Ovary (tissue), 9 donors: ENCODE results near the gene USH2A. TPM values are rescaled to one million over a fixed set of nuclear protein-coding genes. Genes with fewer than 3 reads are reported as not detected.

Source experiments
- DNase-seq, 5 donors: peaks; one replicate each; pipeline ENCODE4 v3.0.0-alpha.2; 2019 to 2020
- H3K27ac ChIP-seq, 2 donors: fragments of 200-600 bp; one replicate each; pipeline versions ENCODE4 v1.5.1 to v1.8.0; 2019 to 2022
- H3K27me3 ChIP-seq: fragments of 200-600 bp; one replicate; pipeline ENCODE4 v1.8.0; 2022
- H3K36me3 ChIP-seq: fragments of 200-600 bp; sonication (generic); one replicate; pipeline ENCODE4 v1.5.1; 2019
- H3K4me1 ChIP-seq: one replicate; pipeline ENCODE4 v1.8.1; 2013; ENCODE audit warnings: mild to moderate bottlenecking, moderate library complexity; ENCODE audit not compliant: insufficient read depth
- H3K4me3 ChIP-seq: fragments of 200-600 bp; sonication (generic); one replicate; pipeline ENCODE4 v1.5.1; 2017
- H3K9me3 ChIP-seq, 2 donors: fragments of 200-600 bp in 1 of 2; sonication (generic) in 1 of 2; one replicate each; pipeline versions ENCODE4 v1.5.1 to v1.8.1; 2013 to 2019; ENCODE audit warnings: mild to moderate bottlenecking in 1 of 2, moderate library complexity in 1 of 2
- EP300 ChIP-seq: sonication (generic); formaldehyde crosslinking; IDR thresholded peaks from one replicate; pipeline ENCODE4 v1.6.1; 2017; ENCODE audit warnings: antibody characterized with exemption
- POLR2A ChIP-seq: fragments of 450-650 bp; IDR thresholded peaks from one replicate; pipeline ENCODE4 v1.6.1; 2017; ENCODE audit warnings: antibody characterized with exemption, mild to moderate bottlenecking, moderate library complexity
- WGBS, 3 donors: extraction: QIAGEN DNeasy Blood & Tissue Kit in 1 of 3; methylation state at CpG; one replicate each; pipeline versions ENCODE4 v1.1.5 to v1.1.7; 2013 to 2017; 5-methylcytosine and 5-hydroxymethylcytosine counted together
- intact Hi-C, 4 donors: fragments of 100-400 bp; cut with DNase I; formaldehyde crosslinking; loops; one replicate each; pipeline versions ENCODE4 v1.11.0 to v1.15.1; 2022 to 2023
- polyA plus RNA-seq, 2 donors: library from polyadenylated mRNA; stranded (reverse); fragments of 200-250 nt in 1 of 2; fragments of 350-450 nt in 1 of 2; fragmentation: Illumina TruSeq in 1 of 2; extraction: RNeasy Lipid Tissue Mini Kit (QIAGEN cat#74804) in 1 of 2; gene quantifications; one replicate each; pipeline ENCODE4 v1.2.3, GENCODE V29; 2013 to 2014
- total RNA-seq, 7 donors: library from RNA; depleted of rRNA in 2 of 7; stranded (reverse); fragments of >200 nt in 2 of 7; fragmentation: NEBNext Ultra II Directional in 3 of 7; extraction: Animal tissue kit (Norgen Biotek cat#: 25700) in 3 of 7; gene quantifications; one replicate each; pipeline versions ENCODE4 v1.1.0 to v1.2.4, GENCODE V29; 2016 to 2023
- TF ChIP-seq, protein P1 (sequence below), 3 donors: fragments of 450-650 bp in 2 of 3; fragments of 200-600 bp in 1 of 3; IDR thresholded peaks; one replicate each; pipeline versions ENCODE4 v1.5.1 to v1.8.0; 2016 to 2022; ENCODE audit warnings: antibody characterized with exemption in 3 of 3, mild to moderate bottlenecking in 1 of 3
- donor health status: DM: no; HTN: no; CAD: no; lungs with moderate emphysema.
- donor health status: DM: no; HTN: no; CAD: no.
- donor health status: Bipolar disorder and iron deficiency.
- donor health status: DM: yes; HTN: yes; CAD: no.
- donor health status: DM: no; HTN: no; CAD: no.
- donor health status: DM: yes; HTN: yes; CAD: no.

The USH2A gene
- total and polyA plus RNA-seq, 9 donors, result 0.01 to 0.11 TPM; not detected in 7

DNA sequence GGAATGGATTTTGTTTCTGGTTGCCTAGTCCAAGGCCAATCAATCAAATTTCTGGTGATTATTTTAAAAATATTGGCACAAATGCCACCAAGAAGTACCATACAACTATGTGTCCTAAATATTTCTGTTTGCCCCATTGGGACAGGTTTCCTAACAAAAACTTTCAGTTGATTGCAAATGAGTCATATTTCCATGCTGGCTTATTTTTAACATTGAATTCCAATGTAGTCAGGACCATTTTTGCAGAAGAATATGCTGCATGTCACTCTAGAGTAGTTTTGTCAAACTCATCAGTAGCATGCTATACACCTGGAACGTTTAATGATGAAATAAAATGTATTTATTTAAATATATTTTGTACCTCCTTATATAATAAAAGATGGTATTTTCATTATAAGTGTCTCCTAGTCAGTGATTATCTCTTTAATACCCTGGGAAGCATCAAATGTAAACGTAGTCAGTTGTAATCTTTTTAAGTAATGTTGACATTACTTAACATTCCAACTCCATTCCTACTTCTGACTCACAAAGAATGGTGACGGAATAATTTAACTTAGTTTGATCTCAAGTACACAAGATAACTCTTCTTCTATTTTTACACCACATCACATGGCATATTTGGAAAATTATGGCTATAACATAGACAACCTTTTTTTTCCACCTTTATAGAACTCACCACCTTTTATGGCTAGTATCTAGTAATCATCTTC lies 39.0 kb upstream of the USH2A start:
- no peaks in the 10 kb centered on the region for H3K36me3 ChIP-seq
- H3K4me3 ChIP-seq, result no peak overlapping the region
- TF ChIP-seq, protein P1, sequence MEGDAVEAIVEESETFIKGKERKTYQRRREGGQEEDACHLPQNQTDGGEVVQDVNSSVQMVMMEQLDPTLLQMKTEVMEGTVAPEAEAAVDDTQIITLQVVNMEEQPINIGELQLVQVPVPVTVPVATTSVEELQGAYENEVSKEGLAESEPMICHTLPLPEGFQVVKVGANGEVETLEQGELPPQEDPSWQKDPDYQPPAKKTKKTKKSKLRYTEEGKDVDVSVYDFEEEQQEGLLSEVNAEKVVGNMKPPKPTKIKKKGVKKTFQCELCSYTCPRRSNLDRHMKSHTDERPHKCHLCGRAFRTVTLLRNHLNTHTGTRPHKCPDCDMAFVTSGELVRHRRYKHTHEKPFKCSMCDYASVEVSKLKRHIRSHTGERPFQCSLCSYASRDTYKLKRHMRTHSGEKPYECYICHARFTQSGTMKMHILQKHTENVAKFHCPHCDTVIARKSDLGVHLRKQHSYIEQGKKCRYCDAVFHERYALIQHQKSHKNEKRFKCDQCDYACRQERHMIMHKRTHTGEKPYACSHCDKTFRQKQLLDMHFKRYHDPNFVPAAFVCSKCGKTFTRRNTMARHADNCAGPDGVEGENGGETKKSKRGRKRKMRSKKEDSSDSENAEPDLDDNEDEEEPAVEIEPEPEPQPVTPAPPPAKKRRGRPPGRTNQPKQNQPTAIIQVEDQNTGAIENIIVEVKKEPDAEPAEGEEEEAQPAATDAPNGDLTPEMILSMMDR (IDR thresholded peaks at IDR 0.05), result no peak
- TF ChIP-seq EP300, result no peak
- TF ChIP-seq POLR2A, result no peak
- H3K4me1 ChIP-seq, result no peaks in the 10 kb centered on the region
- intact Hi-C loops, result no loop called here
- H3K27ac ChIP-seq, result no peak overlapping the region
- no peaks in the 10 kb centered on the region for H3K27me3 ChIP-seq
- no peak for DNase-seq
- WGBS, 3 donors, result 27 to 46% (median 29%) methylated on average over 3 of the region's 3 CpGs
- no peaks in the 10 kb centered on the region for H3K9me3 ChIP-seq

- no peak for DNase-seq
- no peak overlapping the region for H3K27ac ChIP-seq
- H3K4me3 ChIP-seq, result no peak overlapping the region
- no peaks in the 10 kb centered on the region for H3K9me3 ChIP-seq
- no peaks in the 10 kb centered on the region for H3K4me1 ChIP-seq
- intact Hi-C loops, result no loop called here
- TF ChIP-seq, protein P1 (IDR thresholded peaks at IDR 0.05), result no peak
- TF ChIP-seq POLR2A, result no peak
- no peak for TF ChIP-seq EP300
- no peaks in the 10 kb centered on the region for H3K27me3 ChIP-seq
- no peaks in the 10 kb centered on the region for H3K36me3 ChIP-seq
Observed at GRCh38 chr1:216461466-216461865, 38.2 kb upstream of the USH2A start.

DNA sequence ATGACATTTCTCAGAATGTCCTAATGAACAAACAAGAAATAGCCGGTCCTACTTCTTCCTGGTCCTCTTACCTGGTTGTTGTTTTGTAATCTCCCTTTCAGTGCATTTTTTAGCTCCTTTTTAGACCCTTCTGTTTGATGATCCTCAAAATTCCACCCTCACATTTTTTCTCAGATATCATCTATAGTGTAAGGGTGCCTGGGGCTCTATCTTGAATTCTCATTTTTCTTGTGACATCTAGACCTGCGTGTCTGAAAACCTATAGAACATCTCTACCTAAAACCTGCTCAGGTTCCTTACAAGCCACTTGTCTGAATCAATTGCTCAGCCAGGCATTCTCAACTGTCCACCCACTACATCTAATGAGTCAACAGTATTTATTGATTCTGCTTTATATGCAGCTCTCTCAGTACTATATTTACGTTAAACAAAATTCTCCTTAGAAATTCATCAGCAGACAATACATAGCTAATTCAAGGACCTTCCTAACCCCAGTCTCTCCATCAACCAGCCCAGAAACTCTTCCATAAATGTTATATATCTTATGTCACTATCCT lies 36.5 kb upstream of the USH2A start:
- Histone ChIP-seq H3K9me3 (no peaks in the 10 kb centered on the region), H3K27ac (no peak overlapping the region), H3K36me3 (no peaks in the 10 kb centered on the region), H3K27me3 (no peaks in the 10 kb centered on the region), H3K4me1 (no peaks in the 10 kb centered on the region), H3K4me3 (no peak overlapping the region)
- intact Hi-C loops, result no loop called here
- no peak for DNase-seq
- TF ChIP-seq, protein P1 (IDR thresholded peaks at IDR 0.05), result no peak
- TF ChIP-seq POLR2A (no peak), EP300 (no peak)
- WGBS, 3 donors, result 81 to 90% (median 84%) methylated on average over 3 of the region's 3 CpGs

- H3K4me1 ChIP-seq, result no peaks in the 10 kb centered on the region
- H3K27me3 ChIP-seq, result no peaks in the 10 kb centered on the region
- no peak overlapping the region for H3K4me3 ChIP-seq
- no peaks in the 10 kb centered on the region for H3K36me3 ChIP-seq
- intact Hi-C loops, result no loop called here
- DNase-seq, result no peak
- no peaks in the 10 kb centered on the region for H3K9me3 ChIP-seq
- no peak for TF ChIP-seq POLR2A
- no peak for TF ChIP-seq EP300
- TF ChIP-seq, protein P1 (IDR thresholded peaks at IDR 0.05), result no peak
- H3K27ac ChIP-seq, result no peak overlapping the region
Observed at GRCh38 chr1:216458812-216459211, 35.6 kb upstream of the USH2A start.
